TTC549 (cell line): ENCODE measurements around the gene ELOA.
"Not testable (repeated sequence)": the region's sequence is repeated elsewhere in the genome, so short reads cannot be mapped to it uniquely, and the experiment has no call there.

ENCODE experiments used
- FAIRE-seq: peaks from 2 replicates; lab custom pipeline; 2012; peaks lifted over from hg19 to GRCh38; lab: Jason Lieb, UNC

ELOA gene

GRCh38 chr1:23801338-23801748 is 58.1 kb downstream of the ELOA start:
- FAIRE-seq: no peak

GRCh38 chr1:23801876-23802275 is 58.6 kb downstream of the ELOA start:
- FAIRE-seq: no peak

GRCh38 chr1:23802809-23803342 is 59.6 kb downstream of the ELOA start:
- not testable (repeated sequence) for FAIRE-seq

GRCh38 chr1:23803674-23804073 is 60.4 kb downstream of the ELOA start:
- FAIRE-seq: no peak

GRCh38 chr1:23804183-23804835 is 61.0 kb downstream of the ELOA start:
- no peak for FAIRE-seq

- no peak for FAIRE-seq
Measured at GRCh38 chr1:23805025-23805424, 61.8 kb downstream of the ELOA start.

GRCh38 chr1:23806280-23806679 is 63.0 kb downstream of the ELOA start:
- no peak for FAIRE-seq

- no peak for FAIRE-seq
Measured at GRCh38 chr1:23807453-23807852, 64.2 kb downstream of the ELOA start.

GRCh38 chr1:23809751-23810171 is 66.5 kb downstream of the ELOA start:
- no peak for FAIRE-seq

GRCh38 chr1:23810818-23811540 is 67.7 kb downstream of the ELOA start:
- no peak for FAIRE-seq
